GM12873 (cell line): Measurements from ENCODE around the gene KANK4.

Source experiments
- TF ChIP-seq, protein P1 (sequence below): IDR thresholded peaks from 2 replicates; pipeline ENCODE4 v1.5.1; 2012; ENCODE audit warnings: low read depth, mild to moderate bottlenecking, moderate library complexity, low read length, control low read depth; ENCODE audit not compliant: insufficient read depth; ENCODE audit errors: missing control alignments

Gene KANK4

DNA sequence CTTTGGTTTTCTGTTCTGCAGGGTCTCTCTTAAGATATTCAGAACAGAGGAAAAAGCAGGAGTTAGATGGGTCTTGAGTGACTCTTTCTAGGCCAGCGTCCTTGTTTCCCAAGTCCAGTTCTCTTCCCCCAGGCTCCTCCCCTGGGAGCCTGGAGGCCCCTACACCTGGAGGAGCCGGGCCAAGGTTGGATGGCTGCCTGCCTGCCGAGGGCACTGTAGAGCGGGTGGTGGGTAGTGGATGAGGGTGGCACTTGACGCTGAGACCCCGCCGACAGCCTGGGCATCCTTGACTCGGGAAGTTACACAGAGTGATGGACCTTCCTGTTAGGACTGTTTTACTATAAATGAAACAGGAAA, 17.4 kb upstream of the KANK4 start:
- TF ChIP-seq, protein P1, sequence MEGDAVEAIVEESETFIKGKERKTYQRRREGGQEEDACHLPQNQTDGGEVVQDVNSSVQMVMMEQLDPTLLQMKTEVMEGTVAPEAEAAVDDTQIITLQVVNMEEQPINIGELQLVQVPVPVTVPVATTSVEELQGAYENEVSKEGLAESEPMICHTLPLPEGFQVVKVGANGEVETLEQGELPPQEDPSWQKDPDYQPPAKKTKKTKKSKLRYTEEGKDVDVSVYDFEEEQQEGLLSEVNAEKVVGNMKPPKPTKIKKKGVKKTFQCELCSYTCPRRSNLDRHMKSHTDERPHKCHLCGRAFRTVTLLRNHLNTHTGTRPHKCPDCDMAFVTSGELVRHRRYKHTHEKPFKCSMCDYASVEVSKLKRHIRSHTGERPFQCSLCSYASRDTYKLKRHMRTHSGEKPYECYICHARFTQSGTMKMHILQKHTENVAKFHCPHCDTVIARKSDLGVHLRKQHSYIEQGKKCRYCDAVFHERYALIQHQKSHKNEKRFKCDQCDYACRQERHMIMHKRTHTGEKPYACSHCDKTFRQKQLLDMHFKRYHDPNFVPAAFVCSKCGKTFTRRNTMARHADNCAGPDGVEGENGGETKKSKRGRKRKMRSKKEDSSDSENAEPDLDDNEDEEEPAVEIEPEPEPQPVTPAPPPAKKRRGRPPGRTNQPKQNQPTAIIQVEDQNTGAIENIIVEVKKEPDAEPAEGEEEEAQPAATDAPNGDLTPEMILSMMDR: no peak

DNA sequence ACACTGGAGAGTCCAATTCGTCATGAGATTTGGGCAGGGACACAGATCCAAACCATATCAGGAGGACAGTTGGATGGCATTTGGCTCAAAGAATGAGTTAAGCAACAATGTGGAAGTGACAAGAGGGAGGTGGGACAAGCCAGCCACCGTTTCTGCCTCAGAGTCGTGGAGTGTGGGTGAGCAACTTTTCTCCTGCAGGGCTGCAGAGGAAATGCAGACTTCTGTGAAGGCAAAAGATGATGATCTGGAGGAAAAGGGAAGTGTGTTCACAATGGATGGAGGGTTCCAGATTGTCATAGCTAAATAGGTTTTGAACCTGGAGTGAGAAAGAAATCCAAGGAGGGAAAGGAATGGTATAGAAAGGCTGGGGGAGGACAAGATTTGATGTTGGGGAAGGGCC, 16.4 kb upstream of the KANK4 start:
- TF ChIP-seq, protein P1: peak; percentile 37

GRCh38 chr1:62334434-62334985, 15.3 kb upstream of the KANK4 start:
- TF ChIP-seq, protein P1: peak; percentile 30

- TF ChIP-seq, protein P1: no peak
These were observed 14.2 kb upstream of the KANK4 start for GRCh38 chr1:62333441-62333840.

DNA sequence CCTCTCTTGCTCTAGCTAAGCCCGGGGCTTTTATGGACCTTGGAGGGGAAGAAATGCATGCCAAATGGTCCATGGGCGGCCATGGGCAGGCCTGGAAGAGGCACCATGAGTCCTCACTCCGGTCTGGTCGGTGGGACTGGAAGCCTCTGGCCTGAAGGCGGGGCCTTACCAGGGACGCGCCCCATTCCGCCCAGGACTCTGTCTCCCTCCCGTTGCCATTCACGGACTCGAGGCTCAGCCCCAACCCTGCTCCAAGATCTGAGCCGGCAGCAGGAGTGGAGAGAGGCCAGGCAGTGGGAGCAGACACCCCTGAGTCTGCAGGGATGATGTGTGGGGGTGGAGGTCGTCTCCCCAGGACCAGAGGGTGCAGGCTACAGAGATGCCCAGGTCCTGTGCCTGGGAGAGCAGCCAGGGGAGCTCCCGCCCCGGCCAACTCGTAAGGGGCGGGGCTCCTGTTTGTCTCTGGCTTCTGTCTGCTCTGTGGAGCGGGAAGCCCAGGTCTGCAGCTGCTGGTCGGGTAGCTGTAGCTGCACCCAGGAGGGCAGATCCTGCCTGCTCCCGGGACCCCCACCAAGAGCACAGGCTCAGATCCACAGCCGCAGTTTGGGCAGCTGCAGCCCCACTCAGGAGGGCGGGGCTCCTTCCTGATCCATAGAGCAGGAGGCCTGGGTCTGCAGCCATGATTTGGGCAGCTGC, 8.3 kb upstream of the KANK4 start:
- TF ChIP-seq, protein P1: no peak

DNA sequence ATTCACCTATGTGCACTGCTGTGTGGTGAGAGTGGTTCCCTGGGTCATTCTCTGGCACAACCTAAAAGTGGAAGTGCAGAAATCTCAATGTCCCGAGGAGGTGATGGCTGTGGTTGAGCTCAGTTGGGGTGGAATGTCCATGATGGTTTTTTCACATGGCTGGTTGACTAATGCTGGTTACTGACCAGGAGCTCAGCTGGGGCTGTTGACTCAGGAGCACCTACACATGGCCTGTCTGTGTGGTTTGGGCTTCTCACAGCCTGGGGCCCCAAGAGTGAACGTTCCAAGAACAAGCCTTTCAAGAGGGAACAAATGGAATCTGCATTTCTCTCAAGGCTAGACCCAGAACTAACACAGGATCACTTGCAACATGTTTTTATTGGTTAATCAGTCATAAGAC, 6.4 kb upstream of the KANK4 start:
- TF ChIP-seq, protein P1: no peak

DNA sequence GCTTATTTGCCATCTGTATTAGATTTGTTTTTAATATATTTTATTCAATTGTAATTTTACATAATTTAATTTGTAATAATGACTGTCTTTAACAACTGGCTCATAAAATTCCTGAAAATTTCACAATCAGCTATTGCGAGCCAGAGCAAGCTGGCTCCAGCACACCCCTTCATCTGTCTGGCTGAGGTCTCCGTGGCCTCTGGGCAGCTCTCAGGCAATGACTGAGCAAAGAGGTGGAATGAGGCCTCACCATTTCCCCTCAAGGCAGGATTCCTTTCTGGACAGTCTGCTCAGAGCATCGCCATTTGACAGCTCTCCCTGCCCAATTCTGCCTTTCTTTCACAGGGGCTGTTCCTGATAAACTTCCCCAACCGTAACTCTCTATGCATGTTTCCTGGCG, 5.8 kb upstream of the KANK4 start:
- TF ChIP-seq, protein P1: no peak
